Progenitor cell of endocrine pancreas (in vitro differentiated cells): ENCODE measurements around the gene STEAP1B. TPM values are rescaled to one million over a fixed set of nuclear protein-coding genes. Genes with fewer than 3 reads are reported as not detected.
"Not testable (repeated sequence)": the region's sequence is repeated elsewhere in the genome, so short reads cannot be mapped to it uniquely, and the experiment has no call there.

ENCODE experiments used
- DNase-seq: peaks from one replicate; pipeline ENCODE4 v3.0.0; 2021; ENCODE audit warnings: low spot score; ENCODE audit not compliant: unreplicated experiment
- H3K27ac Mint-ChIP-seq: 2 replicates; pipeline ENCODE4 v1.8.0; 2021; ENCODE audit warnings: mild to moderate bottlenecking, moderate library complexity, mixed read lengths
- H3K27me3 Mint-ChIP-seq: 2 replicates; pipeline ENCODE4 v1.8.0; 2021; ENCODE audit warnings: mixed read lengths
- H3K36me3 Mint-ChIP-seq: 2 replicates; pipeline ENCODE4 v1.8.0; 2022; ENCODE audit warnings: mixed read lengths; ENCODE audit not compliant: insufficient read depth
- H3K4me1 Mint-ChIP-seq: 2 replicates; pipeline ENCODE4 v1.8.0; 2021; ENCODE audit warnings: low read depth, mixed read lengths
- H3K4me3 Mint-ChIP-seq: 2 replicates; pipeline ENCODE4 v1.8.0; 2021; ENCODE audit warnings: low read depth, mild to moderate bottlenecking, moderate library complexity, mixed read lengths
- H3K9me3 Mint-ChIP-seq: 2 replicates; pipeline ENCODE4 v1.8.0; 2021; ENCODE audit warnings: low read depth, mixed read lengths
- CTCF ChIP-seq: fragments of 200-600 bp; sonication (generic); IDR thresholded peaks from one replicate; pipeline ENCODE4 v1.5.0; 2021; ENCODE audit warnings: antibody characterized with exemption, mild to moderate bottlenecking; ENCODE audit not compliant: unreplicated experiment
- total RNA-seq: library from RNA; stranded (reverse); gene quantifications from 2 replicates; pipeline ENCODE4 v1.2.1, GENCODE V29; 2021

Gene STEAP1B
- total RNA-seq, 1 donor from 2014 or later = 0.89 TPM

- H3K4me3 Mint-ChIP-seq, DNase-seq, H3K4me1 Mint-ChIP-seq, H3K36me3 Mint-ChIP-seq, H3K27ac Mint-ChIP-seq, H3K9me3 Mint-ChIP-seq: not testable (repeated sequence)
- peaks cover 38% of the 10 kb centered on the region for H3K27me3 Mint-ChIP-seq
- TF ChIP-seq CTCF = peak; percentile 60
Observed at GRCh38 chr7:22501336-22501735, 1.3 kb upstream of the STEAP1B start.

GRCh38 chr7:22499044-22499443 lies 944 bp downstream of the STEAP1B start:
- peaks cover 1% of the 10 kb centered on the region for H3K4me1 Mint-ChIP-seq
- no peaks in the 10 kb centered on the region for H3K9me3 Mint-ChIP-seq
- peaks cover 34% of the 10 kb centered on the region for H3K27me3 Mint-ChIP-seq

GRCh38 chr7:22496912-22497311 lies 3.1 kb downstream of the STEAP1B start:
- not testable (repeated sequence) for H3K4me3 Mint-ChIP-seq, H3K27ac Mint-ChIP-seq, H3K36me3 Mint-ChIP-seq, DNase-seq, H3K9me3 Mint-ChIP-seq, H3K4me1 Mint-ChIP-seq
- H3K27me3 Mint-ChIP-seq = peaks cover 32% of the 10 kb centered on the region

More at GRCh38 chr7:22499044-22499443, 944 bp downstream of the STEAP1B start:
- Mint-ChIP-seq H3K27ac (no peak overlapping the region), H3K36me3 (no peaks in the 10 kb centered on the region), H3K4me3 (no peak overlapping the region)
- TF ChIP-seq CTCF = no peak
- no peak for DNase-seq

GRCh38 chr7:22496296-22496888 lies 3.6 kb downstream of the STEAP1B start:
- H3K36me3 Mint-ChIP-seq, H3K27ac Mint-ChIP-seq, DNase-seq, H3K4me1 Mint-ChIP-seq, H3K9me3 Mint-ChIP-seq, H3K4me3 Mint-ChIP-seq: not testable (repeated sequence)
- H3K27me3 Mint-ChIP-seq = peaks cover 32% of the 10 kb centered on the region

GRCh38 chr7:22493160-22493925 lies 6.6 kb downstream of the STEAP1B start:
- not testable (repeated sequence) for DNase-seq, H3K4me3 Mint-ChIP-seq, H3K9me3 Mint-ChIP-seq, H3K27ac Mint-ChIP-seq, H3K4me1 Mint-ChIP-seq, H3K36me3 Mint-ChIP-seq
- peaks cover 12% of the 10 kb centered on the region for H3K27me3 Mint-ChIP-seq

- H3K36me3 Mint-ChIP-seq = no peaks in the 10 kb centered on the region
- no peaks in the 10 kb centered on the region for H3K9me3 Mint-ChIP-seq
- no peak overlapping the region for H3K27ac Mint-ChIP-seq
- no peak overlapping the region for H3K4me3 Mint-ChIP-seq
- TF ChIP-seq CTCF = peak; percentile 96
- H3K27me3 Mint-ChIP-seq = peaks cover 5% of the 10 kb centered on the region
- peak; percentile 65 for DNase-seq
- H3K4me1 Mint-ChIP-seq = no peaks in the 10 kb centered on the region
Observed at GRCh38 chr7:22488643-22489462, 11.1 kb downstream of the STEAP1B start.
